ENCODE data around the gene ATP11B.

ATP11B gene

GRCh38 chr3:182792901-182793662 lies at the start of gene ATP11B:
Gene ATP11B (plus strand): TSS chr3:182793504. CDS start chr3:182793760, 256 bp downstream.
- peak; percentile 39 to 74 (median 60) for DNase-seq (ENCODE audit: low read depth in 3 of 3, low spot score in 1 of 3)

- DNase-seq (ENCODE audit: low read depth in 3 of 3, low spot score in 1 of 3), result no peak
These were observed 46.3 kb upstream of the ATP11B start for GRCh38 chr3:182746959-182747358.

DNA sequence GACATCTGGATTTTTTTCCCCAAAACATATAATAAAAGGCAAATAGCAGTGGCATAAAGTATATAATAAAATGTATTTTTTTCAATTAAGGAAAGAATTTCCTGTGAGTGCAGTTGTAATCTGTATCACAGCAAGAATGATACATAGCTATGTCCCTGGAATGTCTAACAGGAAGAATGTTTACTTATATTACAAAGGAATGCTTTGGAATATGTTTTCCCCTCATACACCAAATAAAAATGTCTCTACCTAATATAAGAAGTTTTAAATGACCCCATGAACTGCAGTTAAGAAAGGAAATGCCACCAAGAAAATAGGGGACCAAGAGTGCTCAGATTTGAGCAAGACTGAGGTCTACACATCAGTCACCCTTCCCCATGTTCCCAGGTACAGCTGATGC lies 38.0 kb upstream of the ATP11B start:
- DNase-seq (ENCODE audit: low read depth in 3 of 3, low spot score in 1 of 3), result no peak

DNA sequence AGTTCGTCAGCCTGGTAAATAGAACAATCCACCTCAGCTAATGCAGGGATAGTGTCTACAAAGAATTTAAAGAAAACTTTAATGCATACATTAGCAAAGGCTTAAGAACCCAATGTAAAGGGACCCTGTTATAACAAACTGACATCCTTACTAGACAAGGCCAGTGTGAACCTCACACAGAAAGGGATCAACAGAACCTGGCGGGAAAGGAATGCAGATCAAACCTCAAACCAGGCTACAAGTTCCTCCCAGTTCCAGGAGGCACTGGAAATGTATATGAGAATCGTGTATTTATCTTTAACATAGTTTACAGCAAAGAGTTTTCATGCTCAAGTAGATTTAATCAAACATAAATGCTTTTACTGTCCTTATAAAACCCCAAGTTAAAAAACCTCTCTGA lies 37.6 kb upstream of the ATP11B start:
- no peak for DNase-seq (ENCODE audit: low read depth in 3 of 3, low spot score in 1 of 3)

GRCh38 chr3:182760576-182761164 lies 32.6 kb upstream of the ATP11B start:
- no peak for DNase-seq (ENCODE audit: low read depth in 3 of 3, low spot score in 1 of 3)

DNA sequence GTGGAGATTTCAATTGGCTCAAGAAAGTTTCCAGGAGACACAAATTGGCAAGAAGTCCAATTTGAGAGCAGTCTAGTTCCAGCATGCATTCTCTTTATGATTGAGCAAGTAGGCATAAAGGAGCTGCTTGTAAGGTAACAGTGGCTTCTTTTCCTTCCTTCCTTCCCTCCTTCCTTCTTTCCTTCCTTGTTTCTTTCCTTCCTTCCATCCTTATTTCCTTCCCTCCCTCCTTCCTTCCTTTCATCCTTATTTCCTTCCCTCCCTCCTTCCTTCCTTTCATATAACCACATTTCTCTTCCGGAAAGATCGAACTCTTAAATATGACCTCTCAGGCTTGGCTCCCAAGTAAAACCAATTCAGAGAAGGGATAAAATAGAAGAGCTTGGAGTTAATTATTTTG lies 29.4 kb upstream of the ATP11B start:
- DNase-seq (ENCODE audit: low read depth in 3 of 3, low spot score in 1 of 3), result no peak

- DNase-seq (ENCODE audit: low read depth in 3 of 3, low spot score in 1 of 3), result no peak
These were observed 28.0 kb upstream of the ATP11B start for GRCh38 chr3:182765287-182765686.

DNA sequence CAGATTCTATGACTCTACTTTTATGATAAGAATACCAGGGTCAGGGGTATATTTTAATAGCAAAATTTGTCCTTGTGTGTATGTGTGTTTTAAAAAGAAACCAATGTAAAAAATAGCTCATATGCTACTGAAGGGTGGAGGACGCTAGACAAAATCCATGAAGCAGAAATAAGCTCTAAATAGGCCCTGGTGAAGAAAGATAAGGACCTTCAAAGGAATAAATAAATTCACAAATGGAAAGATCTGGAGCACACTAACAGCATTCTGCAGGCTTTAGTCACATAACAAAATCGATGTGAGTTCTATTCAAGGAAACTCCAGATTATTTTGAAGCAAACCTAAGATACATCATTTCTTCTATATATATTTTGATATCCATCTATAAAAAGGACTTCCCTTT lies 27.2 kb upstream of the ATP11B start:
- no peak for DNase-seq (ENCODE audit: low read depth in 3 of 3, low spot score in 1 of 3)

DNA sequence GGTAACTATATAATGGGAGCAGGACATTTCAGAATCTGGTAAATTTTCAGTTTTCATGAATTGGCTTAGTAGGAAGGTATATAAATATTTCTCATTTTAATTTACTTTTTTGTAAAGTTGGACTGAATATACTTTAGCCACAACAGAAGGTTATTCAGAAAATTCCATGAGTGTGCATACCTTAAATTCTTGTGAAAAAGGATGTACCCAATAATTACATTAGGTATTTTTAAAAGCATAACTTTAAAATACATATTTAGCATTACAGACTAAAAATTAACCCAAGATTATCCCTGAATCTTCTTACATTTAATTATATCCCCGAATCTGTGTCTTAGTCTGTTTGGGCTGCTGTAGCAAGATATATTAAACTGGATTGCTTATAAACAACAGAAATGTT lies 24.9 kb upstream of the ATP11B start:
- no peak for DNase-seq (ENCODE audit: low read depth in 3 of 3, low spot score in 1 of 3)

DNA sequence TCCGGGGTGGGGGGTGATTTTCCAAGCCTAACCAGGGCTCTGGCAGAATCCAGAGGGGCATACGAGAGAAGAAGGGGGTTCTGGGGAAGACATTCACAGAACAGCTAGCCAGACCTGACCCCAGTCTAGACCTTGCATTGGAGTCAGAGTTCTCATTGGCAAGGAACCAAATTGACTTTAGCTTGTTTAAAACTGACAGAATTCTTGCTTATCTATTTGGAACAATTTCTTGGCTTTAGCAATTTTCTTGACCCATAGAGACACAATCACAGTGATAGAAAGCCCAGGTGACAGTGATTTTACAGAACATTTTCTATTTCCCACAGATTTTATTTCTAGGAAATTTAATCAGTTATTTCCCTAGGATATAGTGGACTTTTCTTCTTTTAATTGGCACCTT lies 23.6 kb upstream of the ATP11B start:
- no peak for DNase-seq (ENCODE audit: low read depth in 3 of 3, low spot score in 1 of 3)

GRCh38 chr3:182782149-182782548 lies 11.2 kb upstream of the ATP11B start:
- DNase-seq (ENCODE audit: low read depth in 3 of 3, low spot score in 1 of 3), result no peak

DNA sequence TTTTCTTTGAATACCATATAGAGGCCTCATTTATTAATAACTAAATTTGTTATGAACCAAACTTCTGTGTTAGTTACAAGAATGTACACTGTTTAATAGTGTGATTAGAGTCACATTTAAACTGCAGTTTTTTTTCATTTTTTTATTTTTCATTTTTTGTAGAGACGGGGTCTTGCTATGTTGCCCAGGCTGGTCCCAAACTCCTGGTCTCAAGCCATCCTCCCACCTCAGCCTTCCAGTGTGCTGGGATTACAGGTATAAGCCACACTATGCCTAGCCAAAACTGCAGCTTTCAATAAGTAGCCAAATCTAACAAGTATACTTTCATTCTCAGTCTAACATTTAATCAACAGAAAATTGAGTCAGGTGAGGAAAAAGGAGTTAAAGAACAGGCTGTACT lies 10.2 kb upstream of the ATP11B start:
- DNase-seq (ENCODE audit: low read depth in 3 of 3, low spot score in 1 of 3), result no peak

DNA sequence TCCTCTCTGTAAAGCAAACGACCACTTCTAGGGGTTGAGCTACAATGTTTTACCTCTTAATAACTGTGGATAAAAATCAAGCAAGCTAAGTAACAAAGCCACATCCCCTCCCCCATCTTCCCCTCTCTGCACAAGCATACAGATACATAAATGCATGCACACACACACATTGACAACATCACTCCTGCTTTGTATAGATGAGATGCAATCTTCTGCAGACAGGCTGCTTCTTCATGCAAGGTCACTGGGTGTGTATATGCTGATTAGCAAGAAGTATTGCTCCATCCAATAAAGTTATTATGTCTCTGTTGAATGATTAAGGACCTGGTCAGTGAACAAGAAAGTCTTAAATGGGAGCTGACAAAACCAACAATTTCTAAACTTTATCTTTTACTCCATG lies 8.8 kb upstream of the ATP11B start:
- DNase-seq (ENCODE audit: low read depth in 3 of 3, low spot score in 1 of 3), result no peak

DNA sequence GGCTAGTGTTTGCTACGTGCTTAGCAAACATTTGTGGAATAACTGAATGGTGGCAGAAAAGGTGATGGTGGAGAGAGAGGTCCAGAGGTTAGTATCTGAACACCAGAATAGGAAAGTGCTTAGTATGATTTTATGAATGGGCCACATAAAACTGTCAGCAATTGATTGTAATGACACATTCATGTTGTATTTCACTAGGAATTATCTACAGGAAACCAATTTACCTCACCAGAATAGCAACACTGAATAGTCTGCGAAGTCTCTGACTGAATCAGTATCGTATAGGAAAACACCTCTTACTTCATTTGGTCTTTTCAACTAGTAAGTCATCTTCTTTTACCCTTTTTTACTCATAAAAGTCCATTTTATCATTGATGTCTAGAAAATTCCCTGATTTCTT lies 8.2 kb upstream of the ATP11B start:
- DNase-seq (ENCODE audit: low read depth in 3 of 3, low spot score in 1 of 3), result no peak

DNA sequence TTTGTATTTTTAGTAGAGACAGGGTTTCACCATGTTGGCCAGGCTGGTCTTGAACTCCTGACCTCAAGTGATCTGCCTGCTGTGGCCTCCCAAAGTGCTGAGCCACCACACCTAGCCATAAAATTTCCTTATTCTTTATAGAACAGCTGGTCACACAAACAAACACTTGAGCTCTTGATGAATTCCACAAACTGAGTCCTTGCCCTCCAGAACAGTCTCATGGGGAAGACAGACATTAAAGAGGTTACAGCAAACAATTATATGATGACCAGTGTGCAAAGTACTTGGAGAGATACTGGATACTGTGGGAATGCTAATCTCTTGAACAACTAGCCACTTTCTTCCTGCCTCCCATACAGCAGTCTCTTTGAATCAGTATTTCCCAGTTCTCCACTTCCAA lies 7.5 kb upstream of the ATP11B start:
- no peak for DNase-seq (ENCODE audit: low read depth in 3 of 3, low spot score in 1 of 3)

- no peak for DNase-seq (ENCODE audit: low read depth in 3 of 3, low spot score in 1 of 3)
These were observed 6.6 kb upstream of the ATP11B start for GRCh38 chr3:182786564-182787196.

DNA sequence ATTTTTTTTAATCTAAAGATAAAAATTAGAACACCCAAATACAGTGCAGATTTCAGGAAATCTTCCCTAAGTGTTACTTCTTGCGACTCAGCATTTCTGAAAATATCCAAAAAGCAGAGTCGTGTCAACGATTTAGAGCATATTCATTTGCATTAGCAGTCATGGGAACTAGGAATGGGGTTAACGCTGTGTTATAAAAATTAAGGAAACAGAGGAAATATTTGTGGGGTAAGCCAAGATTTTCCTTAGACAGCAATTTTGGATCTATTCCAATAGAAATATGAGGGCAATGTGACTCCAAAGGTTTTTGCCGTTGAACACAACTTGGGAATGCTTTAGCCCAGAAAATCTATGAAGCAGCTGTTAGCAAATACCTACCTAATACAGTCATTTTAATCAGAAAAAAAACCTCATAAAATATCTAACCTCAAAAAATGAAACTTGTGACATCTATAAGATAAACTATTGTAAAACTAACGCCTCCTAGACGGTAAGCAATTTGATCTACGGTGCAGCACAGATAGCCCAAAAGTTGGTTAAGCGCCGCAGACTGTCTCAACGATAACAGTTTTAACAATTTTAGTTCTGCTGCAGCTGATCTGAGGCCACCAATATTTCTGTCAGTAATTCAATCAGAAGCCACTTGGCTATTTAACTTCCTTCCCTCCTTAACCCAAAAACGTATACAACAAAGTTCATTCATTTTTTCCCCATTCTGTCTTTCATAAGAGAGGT lies 5.8 kb upstream of the ATP11B start:
- no peak for DNase-seq (ENCODE audit: low read depth in 3 of 3, low spot score in 1 of 3)

DNA sequence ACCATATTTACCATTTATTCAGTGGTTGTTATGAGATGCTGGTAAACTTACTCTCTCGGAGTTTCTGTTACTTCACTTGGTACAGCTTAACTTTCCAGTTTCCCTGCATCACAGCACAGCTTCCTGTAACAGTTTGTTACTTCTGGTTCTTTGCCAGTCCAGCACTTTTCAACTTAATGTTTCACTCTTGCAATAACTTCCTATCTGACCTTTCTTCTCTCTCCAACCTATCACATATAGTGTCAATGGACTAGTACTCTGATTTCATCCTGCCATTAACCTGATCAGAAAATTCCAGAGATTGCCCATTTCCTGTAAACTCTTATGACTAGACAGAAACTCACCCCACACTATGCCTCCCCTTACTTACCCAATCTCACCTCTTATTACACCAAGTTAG lies 3.9 kb upstream of the ATP11B start:
- DNase-seq (ENCODE audit: low read depth in 3 of 3, low spot score in 1 of 3), result no peak

GRCh38 chr3:182790612-182791011 lies 2.7 kb upstream of the ATP11B start:
- DNase-seq (ENCODE audit: low read depth in 3 of 3, low spot score in 1 of 3), result no peak

- DNase-seq (ENCODE audit: low read depth in 3 of 3, low spot score in 1 of 3), result peak in 1 of 3 donors; percentile 41
These were observed 555 bp downstream of the ATP11B start for GRCh38 chr3:182793663-182794454.

Data from stimulated activated CD4-positive, alpha-beta T cell treated with anti-CD3 and anti-CD28 coated beads, TNF-alpha, amount 100 ng/mL, for 1 hour (primary cell).